Sigmoid colon (tissue), 7 donors: ENCODE data around the gene SEC24B. TPM values are rescaled to one million over a fixed set of nuclear protein-coding genes. Genes with fewer than 3 reads are reported as not detected.
"Not testable (repeated sequence)": the region's sequence is repeated elsewhere in the genome, so short reads cannot be mapped to it uniquely, and the experiment has no call there.

ENCODE experiments used
- DNase-seq: peaks from one replicate; pipeline ENCODE4 v3.0.0-alpha.2; 2019
- H3K27ac ChIP-seq, 4 donors: fragments of 200-600 bp; sonication (generic); one replicate each; pipeline ENCODE4 v1.5.1; 2016 to 2019; ENCODE audit warnings: mild to moderate bottlenecking in 1 of 4
- H3K27me3 ChIP-seq, 3 donors: fragments of 200-600 bp; sonication (generic); one replicate each; pipeline ENCODE4 v1.5.1; 2019; ENCODE audit warnings: mild to moderate bottlenecking in 1 of 3
- H3K36me3 ChIP-seq, 4 donors: fragments of 200-600 bp; sonication (generic); one replicate each; pipeline ENCODE4 v1.5.1; 2016 to 2019
- H3K4me1 ChIP-seq, 4 donors: fragments of 200-600 bp; sonication (generic); one replicate each; pipeline ENCODE4 v1.5.1; 2017 to 2019
- H3K4me3 ChIP-seq, 4 donors: fragments of 200-600 bp; sonication (generic); one replicate each; pipeline ENCODE4 v1.5.1; 2017 to 2019; ENCODE audit warnings: mild to moderate bottlenecking in 2 of 4, moderate library complexity in 1 of 4
- H3K9me3 ChIP-seq, 4 donors: fragments of 200-600 bp in 3 of 4; sonication (generic) in 3 of 4; one replicate each; pipeline versions ENCODE4 v1.5.1 to v1.6.1; 2013 to 2019
- EP300 ChIP-seq, 4 donors: sonication (generic); formaldehyde crosslinking; IDR thresholded peaks; one replicate each; pipeline ENCODE4 v1.6.1; 2017; ENCODE audit warnings: antibody characterized with exemption in 4 of 4
- POLR2A ChIP-seq, 2 donors: fragments of 450-650 bp; IDR thresholded peaks; one replicate each; pipeline ENCODE4 v1.6.1; 2016; ENCODE audit warnings: antibody characterized with exemption in 2 of 2, mild to moderate bottlenecking in 2 of 2, moderate library complexity in 2 of 2
- POLR2AphosphoS5 ChIP-seq, 4 donors: sonication (generic); formaldehyde crosslinking; IDR thresholded peaks; one replicate each; pipeline ENCODE4 v1.6.1; 2017; ENCODE audit warnings: antibody characterized with exemption in 4 of 4
- WGBS, 2 donors: extraction: QIAGEN DNeasy Blood & Tissue Kit; methylation state at CpG; one replicate each; pipeline ENCODE4 v1.1.7; 2013; 5-methylcytosine and 5-hydroxymethylcytosine counted together
- intact Hi-C: fragments of 100-400 bp; cut with DNase I; formaldehyde crosslinking; loops from one replicate; pipeline ENCODE4 v1.15.1; 2023
- polyA plus RNA-seq, 3 donors: library from polyadenylated mRNA; stranded (reverse); fragments of 200-250 nt; gene quantifications; one replicate each; pipeline ENCODE4 v1.2.3, GENCODE V29; 2013
- total RNA-seq, 4 donors: library from RNA; depleted of rRNA; stranded (reverse); fragments of >200 nt; gene quantifications; one replicate each; pipeline ENCODE4 v1.1.0, GENCODE V29; 2016
- TF ChIP-seq, protein P1 (sequence below), 4 experiments: fragments of 450-650 bp in 3 of 4; fragments of 200-600 bp in 1 of 4; IDR thresholded peaks; one replicate each; pipeline ENCODE4 v1.5.1; 2016 to 2019; ENCODE audit warnings: antibody characterized with exemption in 4 of 4, mild to moderate bottlenecking in 3 of 4, moderate library complexity in 2 of 4
- donor health status: healthy with polysubstance abuse.
- donor health status: Bipolar disorder and iron deficiency.
- donor health status: healthy.

SEC24B gene
- total and polyA plus RNA-seq, 7 donors = 9.7 to 41.8 (median 35.3) TPM

GRCh38 chr4:109441862-109442458 is 8.3 kb downstream of the SEC24B start:
- H3K36me3 ChIP-seq = no peaks in the 10 kb centered on the region
- no peaks in the 10 kb centered on the region for H3K9me3 ChIP-seq
- peaks cover 0 to 66% (median 62%) of the 10 kb centered on the region in 4 donors for H3K4me1 ChIP-seq
- TF ChIP-seq, protein P1, sequence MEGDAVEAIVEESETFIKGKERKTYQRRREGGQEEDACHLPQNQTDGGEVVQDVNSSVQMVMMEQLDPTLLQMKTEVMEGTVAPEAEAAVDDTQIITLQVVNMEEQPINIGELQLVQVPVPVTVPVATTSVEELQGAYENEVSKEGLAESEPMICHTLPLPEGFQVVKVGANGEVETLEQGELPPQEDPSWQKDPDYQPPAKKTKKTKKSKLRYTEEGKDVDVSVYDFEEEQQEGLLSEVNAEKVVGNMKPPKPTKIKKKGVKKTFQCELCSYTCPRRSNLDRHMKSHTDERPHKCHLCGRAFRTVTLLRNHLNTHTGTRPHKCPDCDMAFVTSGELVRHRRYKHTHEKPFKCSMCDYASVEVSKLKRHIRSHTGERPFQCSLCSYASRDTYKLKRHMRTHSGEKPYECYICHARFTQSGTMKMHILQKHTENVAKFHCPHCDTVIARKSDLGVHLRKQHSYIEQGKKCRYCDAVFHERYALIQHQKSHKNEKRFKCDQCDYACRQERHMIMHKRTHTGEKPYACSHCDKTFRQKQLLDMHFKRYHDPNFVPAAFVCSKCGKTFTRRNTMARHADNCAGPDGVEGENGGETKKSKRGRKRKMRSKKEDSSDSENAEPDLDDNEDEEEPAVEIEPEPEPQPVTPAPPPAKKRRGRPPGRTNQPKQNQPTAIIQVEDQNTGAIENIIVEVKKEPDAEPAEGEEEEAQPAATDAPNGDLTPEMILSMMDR (IDR thresholded peaks at IDR 0.05) = no peak
- no peak for TF ChIP-seq POLR2A (IDR thresholded peaks at IDR 0.05)
- TF ChIP-seq POLR2AphosphoS5 (IDR thresholded peaks at IDR 0.05) = no peak
- no peak for TF ChIP-seq EP300 (IDR thresholded peaks at IDR 0.05)
- WGBS, 2 donors = 92 to 97% methylated on average over 2 of the region's 2 CpGs
- intact Hi-C loops = no loop called here
- peak overlapping the region in 1 of 4 donors; percentile 60 for H3K27ac ChIP-seq
- no peaks in the 10 kb centered on the region for H3K27me3 ChIP-seq
- no peak for DNase-seq
- no peak overlapping the region for H3K4me3 ChIP-seq

- Histone ChIP-seq H3K4me1 (peaks cover 0 to 49% (median 47%) of the 10 kb centered on the region in 4 donors), H3K4me3 (no peak overlapping the region), H3K27me3 (no peaks in the 10 kb centered on the region), H3K27ac (peak overlapping the region in 1 of 4 donors; percentile 21), H3K36me3 (peaks cover 0 to under 1% (median 0%) of the 10 kb centered on the region in 4 donors), H3K9me3 (no peaks in the 10 kb centered on the region)
- intact Hi-C loops = no loop called here
- TF ChIP-seq POLR2AphosphoS5 (IDR thresholded peaks at IDR 0.05) (no peak), EP300 (IDR thresholded peaks at IDR 0.05) (no peak), POLR2A (IDR thresholded peaks at IDR 0.05) (no peak)
- TF ChIP-seq, protein P1 (IDR thresholded peaks at IDR 0.05) = no peak
- DNase-seq = no peak
- WGBS, 2 donors = 67 to 79% methylated on average over 2 of the region's 2 CpGs
Observed at GRCh38 chr4:109444182-109444844, 10.7 kb downstream of the SEC24B start.

DNA sequence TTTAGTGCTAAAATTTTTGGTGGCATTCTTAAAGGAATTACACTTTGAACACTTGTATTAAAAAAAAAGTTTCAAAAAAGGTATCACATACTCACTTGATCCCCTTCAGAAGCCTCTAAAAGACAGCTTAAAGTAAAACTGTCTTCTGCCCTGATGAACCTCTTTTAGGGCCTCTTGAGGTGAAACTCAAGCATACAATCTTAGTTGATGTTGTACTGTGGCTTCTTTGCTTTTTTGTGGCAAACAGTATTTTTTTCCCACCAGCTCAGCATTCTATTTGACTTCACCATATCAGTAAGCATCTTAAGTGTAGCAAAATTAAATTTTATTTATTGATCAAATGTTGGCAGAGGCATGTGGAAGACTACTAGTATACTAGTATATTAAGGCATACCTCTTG is 13.7 kb downstream of the SEC24B start:
- peaks cover 0 to 9% (median 0%) of the 10 kb centered on the region in 4 donors for H3K36me3 ChIP-seq
- no peak for TF ChIP-seq POLR2AphosphoS5 (IDR thresholded peaks at IDR 0.05)
- no peak for TF ChIP-seq POLR2A (IDR thresholded peaks at IDR 0.05)
- TF ChIP-seq EP300 (IDR thresholded peaks at IDR 0.05) = no peak
- TF ChIP-seq, protein P1 (IDR thresholded peaks at IDR 0.05) = no peak
- no peak for DNase-seq
- H3K27ac ChIP-seq = no peak overlapping the region
- H3K27me3 ChIP-seq = no peaks in the 10 kb centered on the region
- H3K4me3 ChIP-seq = no peak overlapping the region
- no peaks in the 10 kb centered on the region for H3K9me3 ChIP-seq
- peaks cover 0 to 22% (median 20%) of the 10 kb centered on the region in 4 donors for H3K4me1 ChIP-seq
- intact Hi-C loops = no loop called here

GRCh38 chr4:109451544-109452273 is 18.1 kb downstream of the SEC24B start:
- Histone ChIP-seq H3K27me3 (no peaks in the 10 kb centered on the region), H3K9me3 (no peaks in the 10 kb centered on the region), H3K36me3 (peaks cover 0 to 16% (median 0%) of the 10 kb centered on the region in 4 donors), H3K27ac (no peak overlapping the region), H3K4me1 (peaks cover 0 to 10% (median 7%) of the 10 kb centered on the region in 4 donors), H3K4me3 (no peak overlapping the region)
- TF ChIP-seq, protein P1 (IDR thresholded peaks at IDR 0.05) = no peak
- TF ChIP-seq POLR2A (IDR thresholded peaks at IDR 0.05) (no peak), POLR2AphosphoS5 (IDR thresholded peaks at IDR 0.05) (no peak), EP300 (IDR thresholded peaks at IDR 0.05) (no peak)
- 88 to 94% methylated on average over 3 of the region's 3 CpGs for WGBS, 2 donors
- no peak for DNase-seq
- intact Hi-C loops = no loop called here

GRCh38 chr4:109453110-109453509 is 19.5 kb downstream of the SEC24B start:
- H3K9me3 ChIP-seq, H3K27me3 ChIP-seq, DNase-seq, H3K27ac ChIP-seq, intact Hi-C loops, H3K4me3 ChIP-seq: not testable (repeated sequence)
- Histone ChIP-seq H3K4me1 (peaks cover 0 to 17% (median 12%) of the 10 kb centered on the region in 4 donors), H3K36me3 (peaks cover 0 to 16% (median 0%) of the 10 kb centered on the region in 4 donors)
- WGBS, 2 donors = 96% methylated on average over 3 of the region's 3 CpGs
